H1 (cell line): ENCODE measurements around the gene NBAS. TPM values are rescaled to one million over a fixed set of nuclear protein-coding genes. Genes with fewer than 3 reads are reported as not detected.

Experiments
- CTCF ChIA-PET: fragments of 300-600 bp; sonication (Branson Sonifier 250); formaldehyde crosslinking; loops from one replicate; lab custom pipeline; 2021; ENCODE audit not compliant: partially characterized antibody; lab: Charles Lee
- POLR2A ChIA-PET: fragments of 300-600 bp; sonication (Branson Sonifier 250); formaldehyde crosslinking; loops from one replicate; lab custom pipeline; 2021; ENCODE audit warnings: inconsistent platforms; ENCODE audit not compliant: partially characterized antibody; lab: Charles Lee
- DNase-seq, 2 experiments: peaks; one replicate each; pipeline versions ENCODE4 v3.0.0 to v3.0.0-alpha.2; 2010 to 2022; ENCODE audit warnings: low spot score in 2 of 2, low read depth in 1 of 2, mixed read lengths in 1 of 2
- FAIRE-seq: peaks from 2 replicates; lab custom pipeline; 2011; peaks lifted over from hg19 to GRCh38; lab: Jason Lieb, UNC
- H2AFZ ChIP-seq: 2 replicates; pipeline ENCODE4 v1.8.1; 2012; ENCODE audit warnings: low read length, inconsistent platforms
- H2AK5ac ChIP-seq: 2 replicates; pipeline ENCODE4 v1.6.1; 2013; ENCODE audit warnings: low read depth, low read length
- H2BK120ac ChIP-seq: replicated peaks from 2 replicates; pipeline ENCODE3; 2013; ENCODE audit warnings: low read depth, low read length, inconsistent platforms
- H2BK12ac ChIP-seq: 2 replicates; pipeline ENCODE4 v1.6.1; 2013; ENCODE audit warnings: low read depth, low read length
- H2BK15ac ChIP-seq: 2 replicates; pipeline ENCODE4 v1.6.1; 2013; ENCODE audit warnings: low read length
- H2BK20ac ChIP-seq: 2 replicates; pipeline ENCODE4 v1.6.1; 2013; ENCODE audit warnings: low read length
- H2BK5ac ChIP-seq: 2 replicates; pipeline ENCODE4 v1.6.1; 2013; ENCODE audit warnings: low read depth, low read length
- H3K14ac ChIP-seq: 2 replicates; pipeline ENCODE4 v1.6.1; 2013; ENCODE audit warnings: inconsistent platforms; ENCODE audit not compliant: insufficient read length
- H3K18ac ChIP-seq: 2 replicates; pipeline ENCODE4 v1.6.1; 2013; ENCODE audit warnings: low read length; ENCODE audit errors: extremely low read depth
- H3K23ac ChIP-seq: 2 replicates; pipeline ENCODE4 v1.6.1; 2013; ENCODE audit warnings: inconsistent platforms; ENCODE audit not compliant: insufficient read length
- H3K23me2 ChIP-seq: 2 replicates; pipeline ENCODE4 v1.6.1; 2013; ENCODE audit warnings: low read depth, low read length
- H3K27ac ChIP-seq: 2 replicates; pipeline ENCODE4 v1.6.1; 2011; ENCODE audit warnings: low read depth, low read length, inconsistent platforms
- H3K27me3 ChIP-seq, 4 experiments: replicated peaks in 1 of 4; 1 replicate in 1 of 4; 2 replicates in 3 of 4; pipeline versions ENCODE4 v1.6.1 to v1.8.1; 2011 to 2013; ENCODE audit warnings: low read length in 3 of 4, mild to moderate bottlenecking in 3 of 4, inconsistent platforms in 2 of 4, mixed read lengths in 2 of 4, moderate library complexity in 1 of 4; ENCODE audit not compliant: control insufficient read depth in 3 of 4, insufficient read depth in 3 of 4; ENCODE audit errors: extremely low read depth in 1 of 4
- H3K36me3 ChIP-seq, 4 experiments: 2 replicates each; pipeline versions ENCODE4 v1.6.1 to v1.8.1; 2011 to 2013; ENCODE audit warnings: mild to moderate bottlenecking in 4 of 4, low read length in 3 of 4, moderate library complexity in 2 of 4, control low read depth in 1 of 4, inconsistent platforms in 1 of 4; ENCODE audit not compliant: insufficient read depth in 4 of 4, control insufficient read depth in 2 of 4
- H3K4ac ChIP-seq: replicated peaks from 2 replicates; pipeline ENCODE3; 2013; ENCODE audit warnings: low read length, low read depth, mixed read lengths, inconsistent platforms; ENCODE audit not compliant: insufficient read length
- H3K4me1 ChIP-seq, 4 experiments: replicated peaks in 1 of 4; 1 replicate in 1 of 4; 2 replicates in 3 of 4; pipeline versions ENCODE4 v1.6.1 to v1.8.1; 2011 to 2013; ENCODE audit warnings: low read length in 3 of 4, inconsistent platforms in 2 of 4, mixed read lengths in 1 of 4; ENCODE audit not compliant: insufficient read depth in 4 of 4, control insufficient read depth in 3 of 4
- H3K4me2 ChIP-seq, 2 experiments: 2 replicates each; pipeline versions ENCODE4 v1.6.1 to v1.8.1; 2011 to 2013; ENCODE audit warnings: low read depth in 2 of 2, low read length in 2 of 2, control low read depth in 1 of 2, inconsistent platforms in 1 of 2, mild to moderate bottlenecking in 1 of 2; ENCODE audit not compliant: insufficient read depth in 1 of 2
- H3K4me3 ChIP-seq, 4 experiments: fragments of 200-600, 300-600 bp in 1 of 4; sonication (generic), shearing (Covaris generic), sonication (Bioruptor Twin) in 1 of 4; 2 replicates each; pipeline versions ENCODE4 v1.5.1 to v1.8.1; 2011 to 2016; ENCODE audit warnings: low read length in 4 of 4, low read depth in 3 of 4, control low read depth in 2 of 4, inconsistent platforms in 2 of 4, mild to moderate bottlenecking in 2 of 4, mixed read lengths in 1 of 4, moderate library complexity in 1 of 4; ENCODE audit not compliant: insufficient read depth in 2 of 4; ENCODE audit errors: extremely low read depth in 1 of 4
- H3K56ac ChIP-seq: replicated peaks from 2 replicates; pipeline ENCODE3; 2013; ENCODE audit warnings: low read depth, mild to moderate bottlenecking, mixed read lengths, low read length, inconsistent platforms; ENCODE audit not compliant: insufficient read length
- H3K79me1 ChIP-seq: 2 replicates; pipeline ENCODE4 v1.6.1; 2013; ENCODE audit warnings: low read depth, low read length, control low read depth
- H3K79me2 ChIP-seq, 2 experiments: 2 replicates each; pipeline versions ENCODE4 v1.6.1 to v1.8.1; 2012 to 2013; ENCODE audit warnings: low read length in 2 of 2, mild to moderate bottlenecking in 2 of 2, inconsistent platforms in 1 of 2; ENCODE audit not compliant: insufficient read depth in 2 of 2, control insufficient read depth in 1 of 2
- H3K9ac ChIP-seq, 4 experiments: replicated peaks in 1 of 4; 1 replicate in 1 of 4; 2 replicates in 3 of 4; pipeline versions ENCODE4 v1.6.1 to v1.8.1; 2011 to 2013; ENCODE audit warnings: low read depth in 3 of 4, low read length in 3 of 4, control low read depth in 2 of 4, mild to moderate bottlenecking in 2 of 4, moderate library complexity in 2 of 4, inconsistent platforms in 1 of 4; ENCODE audit errors: extremely low read depth in 1 of 4
- H3K9me3 ChIP-seq, 2 experiments: 2 replicates each; pipeline versions ENCODE4 v1.6.1 to v1.8.1; 2012 to 2013; ENCODE audit warnings: mild to moderate bottlenecking in 2 of 2, moderate library complexity in 2 of 2, control low read depth in 1 of 2, inconsistent platforms in 1 of 2, low read depth in 1 of 2, low read length in 1 of 2, mixed read lengths in 1 of 2; ENCODE audit not compliant: insufficient read depth in 2 of 2
- H4K20me1 ChIP-seq, 2 experiments: replicated peaks in 1 of 2; 2 replicates each; pipeline versions ENCODE3 to v1.8.1; 2011 to 2013; ENCODE audit warnings: inconsistent platforms in 2 of 2, low read length in 2 of 2, mild to moderate bottlenecking in 1 of 2; ENCODE audit not compliant: insufficient read depth in 2 of 2, control insufficient read depth in 1 of 2
- H4K5ac ChIP-seq: 2 replicates; pipeline ENCODE4 v1.6.1; 2013; ENCODE audit warnings: low read length, low read depth, mixed read lengths, inconsistent platforms; ENCODE audit not compliant: insufficient read length
- H4K8ac ChIP-seq: 2 replicates; pipeline ENCODE4 v1.8.0; 2013; ENCODE audit warnings: mild to moderate bottlenecking, moderate library complexity, low read length, inconsistent platforms; ENCODE audit not compliant: insufficient read depth; ENCODE audit errors: extremely low read depth
- H4K91ac ChIP-seq: replicated peaks from 2 replicates; pipeline ENCODE3; 2013; ENCODE audit warnings: low read length, mixed read lengths, inconsistent platforms; ENCODE audit not compliant: insufficient read length
- ASH2L ChIP-seq: fragments of 200-600, 300-600 bp; sonication (generic); IDR thresholded peaks from one replicate; pipeline ENCODE4 v1.7.1; 2017; ENCODE audit warnings: low read length
- EZH2 ChIP-seq: fragments of 200-600 bp; sonication (generic); IDR thresholded peaks from 2 replicates; pipeline ENCODE4 v1.7.1; 2012; ENCODE audit warnings: low read depth, mild to moderate bottlenecking, moderate library complexity, low read length, inconsistent platforms; ENCODE audit not compliant: severe bottlenecking
- FOSL1 ChIP-seq: IDR thresholded peaks from 2 replicates; pipeline ENCODE4 v1.6.1; 2011; ENCODE audit warnings: mild to moderate bottlenecking, low read depth, low read length, moderate library complexity; ENCODE audit not compliant: insufficient read depth
- GABPA ChIP-seq: IDR thresholded peaks from 2 replicates; pipeline ENCODE4 v1.6.1; 2011; ENCODE audit warnings: mild to moderate bottlenecking, low read length, moderate library complexity, borderline replicate concordance; ENCODE audit not compliant: insufficient read depth
- GTF2F1 ChIP-seq: IDR thresholded peaks from 2 replicates; pipeline ENCODE4 v1.6.1; 2012; ENCODE audit warnings: low read depth, low read length, improper control_type of control experiment, borderline replicate concordance
- HDAC2 ChIP-seq, 2 experiments: fragments of 300-600 bp in 1 of 2; sonication (generic) in 1 of 2; IDR thresholded peaks; 2 replicates each; pipeline ENCODE4 v1.6.1; 2011 to 2012; ENCODE audit warnings: low read depth in 2 of 2, low read length in 2 of 2, mild to moderate bottlenecking in 2 of 2, moderate library complexity in 2 of 2, borderline replicate concordance in 1 of 2, inconsistent platforms in 1 of 2
- PHF8 ChIP-seq: fragments of 200-600 bp; sonication (generic); conservative IDR thresholded peaks from 2 replicates; pipeline ENCODE4 v1.7.1; 2012; ENCODE audit warnings: low read depth, mild to moderate bottlenecking, inconsistent platforms, low read length, moderate library complexity
- POU5F1 ChIP-seq: IDR thresholded peaks from 2 replicates; pipeline ENCODE4 v1.6.1; 2011; ENCODE audit warnings: low read depth, mild to moderate bottlenecking, low read length, moderate library complexity
- SRF ChIP-seq: IDR thresholded peaks from 2 replicates; pipeline ENCODE4 v1.6.1; 2011; ENCODE audit warnings: mild to moderate bottlenecking, low read depth, low read length, moderate library complexity
- USF2 ChIP-seq: IDR thresholded peaks from 2 replicates; pipeline ENCODE4 v1.6.1; 2011; ENCODE audit warnings: low read length, improper control_type of control experiment
- WGBS, 2 experiments: shearing (Covaris generic) in 1 of 2; methylation state at CpG; one replicate each; pipeline versions ENCODE4 v1.1.6 to v1.1.7; 2013 to 2015; ENCODE audit warnings: low lambda C conversion rate in 2 of 2, mixed read lengths in 2 of 2, inconsistent platforms in 1 of 2, low coverage in 1 of 2, missing lambda C conversion rate in 1 of 2; ENCODE audit not compliant: insufficient replicate concordance in 2 of 2, insufficient coverage in 1 of 2, insufficient read length in 1 of 2; ENCODE audit errors: extremely low coverage in 1 of 2, missing lambda C conversion rate in 1 of 2; 5-methylcytosine and 5-hydroxymethylcytosine counted together
- polyA plus RNA-seq, 7 experiments: library from polyadenylated mRNA; depleted of rRNA in 3 of 7; stranded (reverse) in 5 of 7; unstranded in 2 of 7; fragments of >200 nt in 5 of 7; fragments of 200-250 nt in 2 of 7; gene quantifications; 1 replicate in 5 of 7; 2 replicates in 1 of 7; 4 replicates in 1 of 7; pipeline versions ENCODE4 v1.2.1 to v1.2.3, GENCODE V29; 2011 to 2013; ENCODE audit warnings: missing spikeins in 2 of 7, mixed read lengths in 2 of 7
- total RNA-seq: library from RNA; stranded (reverse); fragmentation: NEBNext Ultra II Directional; extraction: Animal tissue kit (Norgen Biotek cat#: 25700); gene quantifications from 2 replicates; pipeline ENCODE4 v1.2.1, GENCODE V29; 2021
- TF ChIP-seq, protein P1 (sequence below): IDR thresholded peaks from 2 replicates; pipeline ENCODE4 v1.6.1; 2012; ENCODE audit warnings: inconsistent platforms

Gene NBAS
- total and polyA plus RNA-seq, 2 of the 8 experiments (the other 6 are each of a cell fraction or from before 2014, with no cell fraction given): 19.6 to 34.8 TPM

GRCh38 chr2:15141211-15141610 is 419.9 kb downstream of the NBAS start:
- Histone ChIP-seq H4K20me1 (no peaks in the 10 kb centered on the region), H3K9ac (no peak overlapping the region), H3K27me3 (no peaks in the 10 kb centered on the region), H4K91ac (no peak overlapping the region), H3K23ac (no peak overlapping the region), H4K8ac (no peak overlapping the region), H2AFZ (no peak overlapping the region), H3K14ac (no peak overlapping the region), H3K18ac (no peak overlapping the region), H2BK15ac (no peak overlapping the region), H3K4me1 (peaks cover 0 to 6% (median 0%) of the 10 kb centered on the region in 4 experiments; a peak in 1 of 7 replicates), H3K79me2 (no peaks in the 10 kb centered on the region), H2BK12ac (no peak overlapping the region), H3K79me1 (no peaks in the 10 kb centered on the region), H2BK20ac (no peak overlapping the region), H3K56ac (no peak overlapping the region), H3K27ac (no peak overlapping the region), H4K5ac (no peak overlapping the region), H3K9me3 (peaks cover 0 to 5% of the 10 kb centered on the region in 2 experiments; a peak in 1 of 4 replicates), H3K23me2 (no peaks in the 10 kb centered on the region), H2AK5ac (no peak overlapping the region), H2BK120ac (no peak overlapping the region), H3K4ac (no peak overlapping the region), H3K36me3 (no peaks in the 10 kb centered on the region), H3K4me2 (no peak overlapping the region), H3K4me3 (no peak overlapping the region), H2BK5ac (no peak overlapping the region)
- no peak for DNase-seq
- POLR2A ChIA-PET: interaction anchor here (0.9 kb wide), 1 partner anchor 14 kb away, joined by 3 read pairs; no protein-coding TSS in a partner anchor
- no peak for FAIRE-seq
- WGBS, 2 experiments: 76% methylated on average over 7 of the region's 7 CpGs; no CpG with 5 or more reads in 1 of the 2 experiments
- CTCF ChIA-PET: interaction anchor here (0.5 to 2.0 kb wide), 4 partner anchors 12 to 447 kb away, joined by 3 to 6 read pairs (median 4); no protein-coding TSS in a partner anchor
- TF ChIP-seq HDAC2 (IDR thresholded peaks at IDR 0.05; ENCODE audit: borderline replicate concordance in 1 of 2, low read depth in 2 of 2, low read length in 2 of 2) (no peak), GTF2F1 (no peak), ASH2L (no peak), USF2 (no peak), PHF8 (no peak), SRF (no peak), GABPA (no peak), EZH2 (no peak), FOSL1 (no peak), POU5F1 (no peak)
- TF ChIP-seq, protein P1, sequence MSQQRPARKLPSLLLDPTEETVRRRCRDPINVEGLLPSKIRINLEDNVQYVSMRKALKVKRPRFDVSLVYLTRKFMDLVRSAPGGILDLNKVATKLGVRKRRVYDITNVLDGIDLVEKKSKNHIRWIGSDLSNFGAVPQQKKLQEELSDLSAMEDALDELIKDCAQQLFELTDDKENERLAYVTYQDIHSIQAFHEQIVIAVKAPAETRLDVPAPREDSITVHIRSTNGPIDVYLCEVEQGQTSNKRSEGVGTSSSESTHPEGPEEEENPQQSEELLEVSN: no peak
